HG03280 (cell line): Measurements from ENCODE around the gene PDGFA.
"Not testable (repeated sequence)": the region's sequence is repeated elsewhere in the genome, so short reads cannot be mapped to it uniquely, and the experiment has no call there.

Experiments
- ATAC-seq: cut with Tn5 transposase; IDR thresholded peaks from one replicate; pipeline ENCODE4 v1.9.1; 2021; ENCODE audit warnings: mild to moderate bottlenecking, moderate library complexity; ENCODE audit not compliant: unreplicated experiment

The PDGFA gene

GRCh38 chr7:552151-552867 is 32.7 kb upstream of the PDGFA start:
- ATAC-seq: not testable (repeated sequence)

GRCh38 chr7:551615-551970 is 31.9 kb upstream of the PDGFA start:
- ATAC-seq: not testable (repeated sequence)

GRCh38 chr7:550881-551614 is 31.4 kb upstream of the PDGFA start:
- ATAC-seq: no peak

- no peak for ATAC-seq
Observed at GRCh38 chr7:549891-550625, 30.4 kb upstream of the PDGFA start.

- no peak for ATAC-seq
Observed at GRCh38 chr7:549066-549890, 29.6 kb upstream of the PDGFA start.

- ATAC-seq: no peak
Observed at GRCh38 chr7:548401-548800, 28.8 kb upstream of the PDGFA start.

GRCh38 chr7:545470-545869 is 25.8 kb upstream of the PDGFA start:
- no peak for ATAC-seq

GRCh38 chr7:544338-545221 is 24.9 kb upstream of the PDGFA start:
- no peak for ATAC-seq

GRCh38 chr7:543501-544337 is 24.1 kb upstream of the PDGFA start:
- ATAC-seq: no peak

- no peak for ATAC-seq
Observed at GRCh38 chr7:542713-543500, 23.3 kb upstream of the PDGFA start.

GRCh38 chr7:542131-542712 is 22.6 kb upstream of the PDGFA start:
- no peak for ATAC-seq

GRCh38 chr7:541661-542060 is 22.0 kb upstream of the PDGFA start:
- no peak for ATAC-seq

- no peak for ATAC-seq
Observed at GRCh38 chr7:540997-541396, 21.4 kb upstream of the PDGFA start.

GRCh38 chr7:540579-540978 is 20.9 kb upstream of the PDGFA start:
- ATAC-seq: no peak

GRCh38 chr7:539731-540411 is 20.2 kb upstream of the PDGFA start:
- no peak for ATAC-seq

GRCh38 chr7:538764-539685 is 19.4 kb upstream of the PDGFA start:
- no peak for ATAC-seq
